GM12873 (cell line): ENCODE measurements around the gene PCDHB5.
"Not testable (repeated sequence)": the region's sequence is repeated elsewhere in the genome, so short reads cannot be mapped to it uniquely, and the experiment has no call there.

ENCODE experiments used
- CTCF ChIP-seq: IDR thresholded peaks from 2 replicates; pipeline ENCODE4 v1.5.1; 2012; ENCODE audit warnings: low read depth, mild to moderate bottlenecking, moderate library complexity, low read length, control low read depth; ENCODE audit not compliant: insufficient read depth; ENCODE audit errors: missing control alignments

Gene PCDHB5

GRCh38 chr5:141155540-141156374 is 20.8 kb downstream of the PCDHB5 start:
- TF ChIP-seq CTCF, result no peak

- peak; percentile 40 for TF ChIP-seq CTCF
These were observed 37.6 kb downstream of the PCDHB5 start, which contains the start of gene PCDHB7 for GRCh38 chr5:141172381-141173204. TSS of gene PCDHB7 (plus strand) at chr5:141172644. CDS start at chr5:141172836, 192 bp downstream.

GRCh38 chr5:141175933-141176332 is 40.9 kb downstream of the PCDHB5 start:
- TF ChIP-seq CTCF, result no peak

- TF ChIP-seq CTCF, result not testable (repeated sequence)
These were observed 42.7 kb downstream of the PCDHB5 start, which contains the start of gene PCDHB8 for GRCh38 chr5:141177577-141178191. TSS of gene PCDHB8 (plus strand) at chr5:141177790. CDS start at chr5:141178035, 245 bp downstream.

GRCh38 chr5:141180313-141180712 is 45.3 kb downstream of the PCDHB5 start:
- TF ChIP-seq CTCF, result no peak

GRCh38 chr5:141182248-141182647 is 47.2 kb downstream of the PCDHB5 start, which contains the start of gene PCDHB16:
TSS of gene PCDHB16 (plus strand) at chr5:141182387. CDS start at chr5:141182560, 173 bp downstream.
- TF ChIP-seq CTCF, result peak; percentile 25
